AG08396 (cell line): ENCODE data around the gene CACNA1G.

ENCODE experiments used
- DNase-seq: peaks from one replicate; pipeline ENCODE4 v3.0.0; 2012; ENCODE audit warnings: low spot score, mixed read lengths

CACNA1G gene

DNA sequence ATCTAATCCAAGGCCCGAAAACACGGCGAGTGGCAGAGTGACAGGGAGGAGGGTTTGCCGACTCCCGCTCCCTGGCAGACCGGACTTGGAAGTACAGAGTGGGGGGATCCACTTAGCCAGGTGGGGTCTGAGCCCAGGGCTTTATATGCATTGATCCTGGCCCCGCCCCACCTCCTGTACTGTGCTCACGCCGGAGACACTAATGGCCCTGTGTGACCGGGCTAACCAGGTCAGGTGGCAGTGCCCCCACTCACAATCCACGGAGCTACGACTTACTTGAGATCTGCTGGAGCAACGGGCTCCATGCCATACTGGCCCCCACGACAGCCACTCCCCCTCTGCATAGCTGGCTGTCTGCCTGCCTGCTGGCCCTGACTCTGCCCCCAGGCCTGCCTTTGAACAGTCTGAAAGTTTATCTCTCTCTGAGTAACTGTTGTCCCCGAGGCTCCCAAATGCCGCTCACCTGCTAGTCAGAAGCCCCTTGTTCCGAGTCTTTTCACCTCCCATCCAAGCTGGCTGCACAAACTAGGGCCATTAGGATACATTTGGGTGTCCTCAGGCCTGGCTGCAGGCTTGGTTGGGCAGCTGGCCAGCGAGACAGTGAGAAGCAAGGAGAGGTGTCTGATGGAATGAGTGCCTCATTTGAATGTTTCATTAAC lies 28.0 kb downstream of the CACNA1G start:
- no peak for DNase-seq

GRCh38 chr17:50589095-50589705 lies 28.7 kb downstream of the CACNA1G start:
- no peak for DNase-seq

GRCh38 chr17:50590946-50591737 lies 30.6 kb downstream of the CACNA1G start:
- no peak for DNase-seq

DNA sequence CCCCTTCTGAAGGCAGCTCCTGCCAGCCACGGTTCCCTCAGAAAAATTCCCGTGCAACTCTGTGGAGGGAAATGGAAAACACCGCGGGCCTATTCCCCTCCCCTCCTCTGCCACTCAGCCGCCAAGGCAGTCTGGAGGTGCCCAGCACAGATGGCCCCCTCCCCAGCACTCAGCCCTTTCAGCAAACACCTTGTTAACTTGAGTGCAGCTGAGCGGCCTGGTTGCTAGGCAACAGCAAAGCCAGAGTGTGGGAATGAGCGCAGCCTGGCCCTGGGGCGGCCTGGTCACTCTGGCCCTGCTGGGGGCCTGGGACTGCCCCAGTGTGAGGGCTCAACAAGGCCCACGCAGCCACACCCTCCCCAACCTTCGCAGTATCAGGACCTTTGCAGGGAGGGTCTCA lies 32.8 kb downstream of the CACNA1G start:
- no peak for DNase-seq

- DNase-seq, result no peak
Observed at GRCh38 chr17:50594128-50594823, 33.8 kb downstream of the CACNA1G start.

- DNase-seq, result no peak
Observed at GRCh38 chr17:50594892-50595291, 34.4 kb downstream of the CACNA1G start.

- DNase-seq, result no peak
Observed at GRCh38 chr17:50596191-50597037, 35.9 kb downstream of the CACNA1G start.

DNA sequence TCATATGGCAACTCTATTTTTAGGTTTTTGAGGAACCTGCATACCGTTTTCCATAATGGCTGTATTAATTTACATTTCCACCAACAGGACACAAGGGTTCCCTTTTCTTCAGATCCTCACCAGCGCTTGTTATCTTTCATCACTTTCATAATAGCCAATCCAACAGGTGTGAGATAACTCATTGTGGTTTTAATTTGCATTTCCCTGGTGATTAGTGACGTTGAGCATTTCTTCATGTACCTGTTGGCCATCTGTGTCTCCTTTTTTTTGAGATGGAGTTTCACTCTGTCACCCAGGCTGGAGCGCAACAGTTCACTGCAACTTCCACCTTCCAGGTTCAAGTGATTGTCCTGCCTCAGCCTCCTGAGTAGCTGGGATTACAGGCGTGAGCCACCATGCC lies 38.0 kb downstream of the CACNA1G start:
- no peak for DNase-seq

GRCh38 chr17:50599606-50600005 lies 39.1 kb downstream of the CACNA1G start:
- no peak for DNase-seq

DNA sequence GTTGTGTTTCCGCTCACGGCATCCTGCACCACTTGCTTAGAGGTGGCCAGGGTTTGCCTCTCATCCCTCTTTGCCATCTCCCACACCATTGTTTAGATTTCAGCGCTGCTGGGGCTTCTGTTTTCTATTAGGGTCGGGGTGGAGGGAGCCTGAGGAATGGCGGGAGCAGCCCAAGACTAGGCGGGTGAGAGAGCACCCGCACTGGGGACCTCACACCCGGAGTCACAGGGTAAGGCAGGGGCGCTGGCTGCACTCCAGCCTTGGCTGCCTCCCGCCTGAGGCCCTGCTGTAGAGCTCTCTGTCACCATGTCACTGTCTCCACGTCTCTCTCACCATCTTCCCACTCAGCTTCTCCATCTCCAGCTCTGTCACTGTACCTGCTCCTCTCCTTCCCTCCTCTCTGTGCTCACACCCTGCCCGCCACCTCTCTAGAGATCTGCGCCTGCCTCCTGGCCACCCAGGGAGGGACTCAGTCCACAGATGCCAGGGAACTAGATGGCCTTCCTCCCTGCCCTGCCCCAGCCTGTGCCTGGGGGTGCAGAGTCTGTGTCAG lies 41.4 kb downstream of the CACNA1G start:
- no peak for DNase-seq

GRCh38 chr17:50602836-50603235 lies 42.3 kb downstream of the CACNA1G start:
- DNase-seq, result no peak

- no peak for DNase-seq
Observed at GRCh38 chr17:50603340-50603739, 42.8 kb downstream of the CACNA1G start.

DNA sequence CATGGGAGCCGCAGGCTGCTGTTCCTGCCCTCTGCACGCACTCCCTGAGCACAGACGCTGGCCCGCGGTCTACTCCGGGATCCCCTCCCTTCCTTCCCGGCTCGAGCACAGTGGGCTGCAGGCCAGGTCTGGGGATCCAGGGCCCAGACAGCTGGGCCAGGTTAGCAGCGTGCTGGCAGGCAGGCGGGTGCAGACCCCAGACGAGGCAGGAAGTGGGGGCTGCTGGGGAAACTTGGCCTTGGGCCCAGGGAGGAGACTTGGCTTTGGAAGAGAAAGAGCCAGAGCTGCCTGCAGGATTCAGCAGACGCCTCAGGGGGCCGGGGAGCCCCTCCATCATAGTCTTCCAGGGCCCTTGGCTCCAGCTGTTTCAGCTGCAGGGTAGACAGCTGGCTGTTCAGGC lies 44.0 kb downstream of the CACNA1G start:
- peak; percentile 69 for DNase-seq

DNA sequence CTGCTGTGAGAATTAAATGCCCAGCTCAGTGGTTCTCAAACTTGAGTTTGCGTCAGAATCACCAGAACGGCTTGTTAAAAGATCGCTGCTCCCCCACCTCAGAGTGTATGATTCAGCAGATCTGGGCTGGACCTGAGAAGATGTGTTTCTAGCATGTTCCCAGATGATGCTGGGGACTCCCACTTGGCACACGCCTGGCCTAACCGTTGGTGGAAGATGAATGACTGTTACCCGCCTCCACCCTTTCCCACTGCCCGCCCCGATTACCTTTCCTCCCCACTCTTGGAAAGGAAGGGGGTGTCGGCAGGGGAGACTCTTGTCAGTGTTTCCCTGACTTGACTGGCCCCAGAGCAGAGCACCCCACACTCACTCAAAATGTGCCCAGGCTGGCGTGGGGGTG lies 44.9 kb downstream of the CACNA1G start:
- no peak for DNase-seq

- no peak for DNase-seq
Observed at GRCh38 chr17:50607522-50608175, 47.1 kb downstream of the CACNA1G start.

DNA sequence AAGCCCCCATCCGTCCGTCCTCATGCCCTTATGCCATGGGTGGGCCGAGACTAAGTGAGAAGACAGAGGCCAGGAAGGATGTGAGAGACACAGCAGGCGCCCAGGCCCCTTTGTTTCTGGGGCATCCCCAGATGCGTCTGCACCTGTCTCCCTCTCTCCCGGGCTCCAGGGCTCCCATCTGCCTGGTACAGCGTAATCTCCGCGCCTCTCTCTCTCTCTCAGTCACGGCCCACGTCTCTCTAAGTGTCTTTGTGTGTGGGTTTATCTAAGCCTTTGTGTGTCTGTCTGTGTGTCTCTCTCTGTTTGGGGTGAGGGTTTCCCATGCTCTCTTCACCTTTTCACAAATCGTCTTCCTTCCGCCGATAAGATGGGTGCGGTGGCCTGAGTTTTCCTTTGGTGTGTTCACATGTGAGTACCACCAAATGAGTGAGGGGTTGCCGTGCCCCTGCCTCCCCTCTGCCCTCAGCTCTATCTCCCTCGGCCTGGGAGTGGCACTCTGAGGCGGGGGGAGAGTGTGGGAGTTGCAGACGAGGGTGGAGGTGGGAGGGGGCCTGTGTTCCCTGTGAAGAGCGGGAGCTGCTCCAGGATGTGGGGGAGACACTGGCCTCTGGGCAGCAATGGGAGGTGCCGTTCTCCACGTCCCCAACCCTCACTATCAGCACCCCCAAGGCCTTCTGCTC lies 48.3 kb downstream of the CACNA1G start:
- no peak for DNase-seq

- no peak for DNase-seq
Observed at GRCh38 chr17:50609380-50610074, 49.0 kb downstream of the CACNA1G start.

GRCh38 chr17:50611634-50612033 lies 51.1 kb downstream of the CACNA1G start:
- no peak for DNase-seq

DNA sequence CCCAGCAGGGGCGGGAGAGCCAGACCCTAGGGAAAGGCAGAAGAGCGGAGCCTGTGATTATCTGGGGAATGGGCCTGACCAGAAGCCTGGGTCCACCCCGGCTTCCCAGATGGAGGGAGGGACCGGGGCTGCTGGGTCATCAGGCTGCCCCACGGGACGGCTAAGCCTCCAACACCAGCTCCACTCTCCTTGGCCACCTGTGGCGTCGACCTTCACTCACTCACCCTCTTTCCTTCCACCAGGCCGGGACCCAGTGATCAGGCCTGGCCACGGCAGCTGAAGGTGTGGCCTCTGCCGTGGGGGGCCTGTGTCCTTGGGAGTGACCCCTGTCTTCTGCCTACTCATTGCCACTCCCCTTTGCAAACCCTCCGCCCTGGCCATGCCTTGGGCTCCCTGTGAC lies 51.8 kb downstream of the CACNA1G start:
- no peak for DNase-seq
